HL-60 (cell line): ENCODE results near the gene MYO16.

Experiments used
- CTCF ChIP-seq: IDR thresholded peaks from one replicate; pipeline ENCODE4 v1.5.1; 2011; ENCODE audit warnings: low read length, control low read depth, inconsistent platforms; ENCODE audit not compliant: insufficient read depth
- GABPA ChIP-seq: IDR thresholded peaks from 2 replicates; pipeline ENCODE4 v1.6.1; 2012; ENCODE audit warnings: low read depth
- POLR2AphosphoS5 ChIP-seq: IDR thresholded peaks from 2 replicates; pipeline ENCODE4 v1.6.1; 2012; ENCODE audit warnings: low read depth
- SPI1 ChIP-seq: IDR thresholded peaks from 2 replicates; pipeline ENCODE4 v1.6.1; 2012; ENCODE audit warnings: low read depth, mild to moderate bottlenecking, borderline replicate concordance
- TF ChIP-seq, protein P1 (sequence below): IDR thresholded peaks from 2 replicates; pipeline ENCODE4 v1.6.1; 2012; ENCODE audit warnings: low read depth; ENCODE audit not compliant: insufficient replicate concordance

- TF ChIP-seq CTCF = no peak
- peak; percentile 13; the same call in 1 of the 2 replicates for TF ChIP-seq GABPA
- TF ChIP-seq POLR2AphosphoS5 = peak; percentile 55; the same call in 1 of the 2 replicates
- TF ChIP-seq, protein P1, sequence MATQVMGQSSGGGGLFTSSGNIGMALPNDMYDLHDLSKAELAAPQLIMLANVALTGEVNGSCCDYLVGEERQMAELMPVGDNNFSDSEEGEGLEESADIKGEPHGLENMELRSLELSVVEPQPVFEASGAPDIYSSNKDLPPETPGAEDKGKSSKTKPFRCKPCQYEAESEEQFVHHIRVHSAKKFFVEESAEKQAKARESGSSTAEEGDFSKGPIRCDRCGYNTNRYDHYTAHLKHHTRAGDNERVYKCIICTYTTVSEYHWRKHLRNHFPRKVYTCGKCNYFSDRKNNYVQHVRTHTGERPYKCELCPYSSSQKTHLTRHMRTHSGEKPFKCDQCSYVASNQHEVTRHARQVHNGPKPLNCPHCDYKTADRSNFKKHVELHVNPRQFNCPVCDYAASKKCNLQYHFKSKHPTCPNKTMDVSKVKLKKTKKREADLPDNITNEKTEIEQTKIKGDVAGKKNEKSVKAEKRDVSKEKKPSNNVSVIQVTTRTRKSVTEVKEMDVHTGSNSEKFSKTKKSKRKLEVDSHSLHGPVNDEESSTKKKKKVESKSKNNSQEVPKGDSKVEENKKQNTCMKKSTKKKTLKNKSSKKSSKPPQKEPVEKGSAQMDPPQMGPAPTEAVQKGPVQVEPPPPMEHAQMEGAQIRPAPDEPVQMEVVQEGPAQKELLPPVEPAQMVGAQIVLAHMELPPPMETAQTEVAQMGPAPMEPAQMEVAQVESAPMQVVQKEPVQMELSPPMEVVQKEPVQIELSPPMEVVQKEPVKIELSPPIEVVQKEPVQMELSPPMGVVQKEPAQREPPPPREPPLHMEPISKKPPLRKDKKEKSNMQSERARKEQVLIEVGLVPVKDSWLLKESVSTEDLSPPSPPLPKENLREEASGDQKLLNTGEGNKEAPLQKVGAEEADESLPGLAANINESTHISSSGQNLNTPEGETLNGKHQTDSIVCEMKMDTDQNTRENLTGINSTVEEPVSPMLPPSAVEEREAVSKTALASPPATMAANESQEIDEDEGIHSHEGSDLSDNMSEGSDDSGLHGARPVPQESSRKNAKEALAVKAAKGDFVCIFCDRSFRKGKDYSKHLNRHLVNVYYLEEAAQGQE = no peak
- peak; percentile 94 for TF ChIP-seq SPI1
These were observed 502.4 kb downstream of the MYO16 start for GRCh38 chr13:109131698-109132257.
